Measurements from ENCODE around the gene SORCS2. TPM values are rescaled to one million over a fixed set of nuclear protein-coding genes. Genes with fewer than 3 reads are reported as not detected.

Gene SORCS2
- total RNA-seq, 1 donor from 2014 or later = 7.1 TPM

GRCh38 chr4:7590189-7590588 lies 397.9 kb downstream of the SORCS2 start:
- peaks cover 58% of the 10 kb centered on the region for H3K27me3 Mint-ChIP-seq (ENCODE audit: low read depth)
- no peaks in the 10 kb centered on the region for H3K4me1 Mint-ChIP-seq
- no peak for TF ChIP-seq CTCF (IDR thresholded peaks at IDR 0.05; ENCODE audit: unreplicated experiment)
- H3K9me3 Mint-ChIP-seq = no peaks in the 10 kb centered on the region
- no peaks in the 10 kb centered on the region for H3K36me3 Mint-ChIP-seq
- DNase-seq (ENCODE audit: low spot score in 2 of 2, unreplicated experiment in 2 of 2) = no peak
- H3K27ac Mint-ChIP-seq = no peak overlapping the region
- no peak overlapping the region for H3K4me3 Mint-ChIP-seq

- DNase-seq (ENCODE audit: low spot score in 2 of 2, unreplicated experiment in 2 of 2) = no peak
- Mint-ChIP-seq H3K4me1 (no peaks in the 10 kb centered on the region), H3K27ac (no peak overlapping the region), H3K4me3 (no peak overlapping the region), H3K36me3 (no peaks in the 10 kb centered on the region), H3K27me3 (ENCODE audit: low read depth) (peaks cover 62% of the 10 kb centered on the region), H3K9me3 (no peaks in the 10 kb centered on the region)
- TF ChIP-seq CTCF (IDR thresholded peaks at IDR 0.05; ENCODE audit: unreplicated experiment) = no peak
Observed at GRCh38 chr4:7590899-7591298, 398.6 kb downstream of the SORCS2 start.

GRCh38 chr4:7591409-7592053 lies 399.2 kb downstream of the SORCS2 start:
- peaks cover 68% of the 10 kb centered on the region for H3K27me3 Mint-ChIP-seq (ENCODE audit: low read depth)
- no peak overlapping the region for H3K27ac Mint-ChIP-seq
- no peak for TF ChIP-seq CTCF (IDR thresholded peaks at IDR 0.05; ENCODE audit: unreplicated experiment)
- no peaks in the 10 kb centered on the region for H3K4me1 Mint-ChIP-seq
- H3K36me3 Mint-ChIP-seq = no peaks in the 10 kb centered on the region
- DNase-seq (ENCODE audit: low spot score in 2 of 2, unreplicated experiment in 2 of 2) = no peak
- no peaks in the 10 kb centered on the region for H3K9me3 Mint-ChIP-seq
- no peak overlapping the region for H3K4me3 Mint-ChIP-seq

- H3K4me3 Mint-ChIP-seq = no peak overlapping the region
- H3K36me3 Mint-ChIP-seq = no peaks in the 10 kb centered on the region
- TF ChIP-seq CTCF (IDR thresholded peaks at IDR 0.05; ENCODE audit: unreplicated experiment) = no peak
- H3K27me3 Mint-ChIP-seq (ENCODE audit: low read depth) = peaks cover 78% of the 10 kb centered on the region
- no peak overlapping the region for H3K27ac Mint-ChIP-seq
- no peak for DNase-seq (ENCODE audit: low spot score in 2 of 2, unreplicated experiment in 2 of 2)
- no peaks in the 10 kb centered on the region for H3K4me1 Mint-ChIP-seq
- no peaks in the 10 kb centered on the region for H3K9me3 Mint-ChIP-seq
Observed at GRCh38 chr4:7593646-7594412, 401.5 kb downstream of the SORCS2 start.

- DNase-seq (ENCODE audit: low spot score in 2 of 2, unreplicated experiment in 2 of 2) = no peak
- TF ChIP-seq CTCF (IDR thresholded peaks at IDR 0.05; ENCODE audit: unreplicated experiment) = no peak
- Mint-ChIP-seq H3K9me3 (no peaks in the 10 kb centered on the region), H3K27me3 (ENCODE audit: low read depth) (peaks cover 62% of the 10 kb centered on the region), H3K36me3 (no peaks in the 10 kb centered on the region), H3K4me1 (no peaks in the 10 kb centered on the region), H3K4me3 (no peak overlapping the region), H3K27ac (no peak overlapping the region)
Observed at GRCh38 chr4:7595934-7596461, 403.7 kb downstream of the SORCS2 start.

All from mesothelial cell of epicardium (in vitro differentiated cells).